Measurements from ENCODE around the gene SPDYC. TPM values are rescaled to one million over a fixed set of nuclear protein-coding genes. Genes with fewer than 3 reads are reported as not detected.

Gene SPDYC
- total RNA-seq, 1 donor from 2014 or later: not detected

DNA sequence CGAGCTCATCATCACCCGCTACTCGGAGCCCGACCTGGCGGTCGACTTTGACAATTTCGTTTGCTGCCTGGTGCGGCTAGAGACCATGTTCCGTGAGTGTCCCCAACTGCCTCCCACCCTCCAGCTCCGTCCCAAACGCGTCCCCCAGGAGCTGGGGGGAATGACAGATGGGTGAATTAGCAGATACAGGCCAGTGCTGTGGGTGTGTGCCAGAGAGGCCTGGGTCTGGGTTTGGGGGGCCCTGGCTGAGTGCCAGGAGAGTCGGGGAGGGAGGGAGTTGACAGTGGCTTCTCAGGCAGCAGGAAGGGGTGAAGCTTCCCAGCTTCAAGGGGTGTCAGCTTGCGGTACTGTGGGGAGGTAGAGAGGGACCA, 40.3 kb downstream of the SPDYC start:
- no peak overlapping the region for H3K4me3 Mint-ChIP-seq (ENCODE audit: unreplicated experiment)
- H3K27ac Mint-ChIP-seq (ENCODE audit: unreplicated experiment): no peak overlapping the region
- H3K4me1 Mint-ChIP-seq (ENCODE audit: unreplicated experiment): peaks cover 3% of the 10 kb centered on the region
- no peaks in the 10 kb centered on the region for H3K27me3 Mint-ChIP-seq (ENCODE audit: unreplicated experiment)
- no peak for TF ChIP-seq CTCF (IDR thresholded peaks at IDR 0.05)
- H3K9me3 Mint-ChIP-seq (ENCODE audit: unreplicated experiment): no peaks in the 10 kb centered on the region
- no peak for DNase-seq (ENCODE audit: extremely low spot score, unreplicated experiment)
- H3K36me3 Mint-ChIP-seq (ENCODE audit: unreplicated experiment): peaks cover 22% of the 10 kb centered on the region

DNA sequence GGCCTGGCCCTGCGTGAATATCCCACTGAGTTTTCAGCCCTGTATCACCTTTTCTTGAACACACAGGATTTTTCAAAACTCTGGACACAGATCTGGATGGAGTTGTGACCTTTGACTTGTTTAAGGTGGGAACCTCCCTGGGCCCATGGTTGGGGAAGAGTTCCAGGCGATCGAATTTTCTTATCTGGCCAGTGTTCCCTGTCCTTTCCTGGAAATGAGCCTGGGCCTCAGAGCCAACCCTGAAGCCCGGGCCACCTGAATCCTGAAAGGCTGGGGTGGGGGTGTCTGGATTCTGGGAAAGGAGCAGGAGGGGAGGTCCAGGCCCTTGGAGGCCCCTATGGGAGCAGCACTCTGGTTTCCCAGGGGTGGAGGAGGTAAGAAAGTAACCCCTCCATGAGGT, 40.7 kb downstream of the SPDYC start:
- peaks cover 18% of the 10 kb centered on the region for H3K36me3 Mint-ChIP-seq (ENCODE audit: unreplicated experiment)
- DNase-seq (ENCODE audit: extremely low spot score, unreplicated experiment): no peak

DNA sequence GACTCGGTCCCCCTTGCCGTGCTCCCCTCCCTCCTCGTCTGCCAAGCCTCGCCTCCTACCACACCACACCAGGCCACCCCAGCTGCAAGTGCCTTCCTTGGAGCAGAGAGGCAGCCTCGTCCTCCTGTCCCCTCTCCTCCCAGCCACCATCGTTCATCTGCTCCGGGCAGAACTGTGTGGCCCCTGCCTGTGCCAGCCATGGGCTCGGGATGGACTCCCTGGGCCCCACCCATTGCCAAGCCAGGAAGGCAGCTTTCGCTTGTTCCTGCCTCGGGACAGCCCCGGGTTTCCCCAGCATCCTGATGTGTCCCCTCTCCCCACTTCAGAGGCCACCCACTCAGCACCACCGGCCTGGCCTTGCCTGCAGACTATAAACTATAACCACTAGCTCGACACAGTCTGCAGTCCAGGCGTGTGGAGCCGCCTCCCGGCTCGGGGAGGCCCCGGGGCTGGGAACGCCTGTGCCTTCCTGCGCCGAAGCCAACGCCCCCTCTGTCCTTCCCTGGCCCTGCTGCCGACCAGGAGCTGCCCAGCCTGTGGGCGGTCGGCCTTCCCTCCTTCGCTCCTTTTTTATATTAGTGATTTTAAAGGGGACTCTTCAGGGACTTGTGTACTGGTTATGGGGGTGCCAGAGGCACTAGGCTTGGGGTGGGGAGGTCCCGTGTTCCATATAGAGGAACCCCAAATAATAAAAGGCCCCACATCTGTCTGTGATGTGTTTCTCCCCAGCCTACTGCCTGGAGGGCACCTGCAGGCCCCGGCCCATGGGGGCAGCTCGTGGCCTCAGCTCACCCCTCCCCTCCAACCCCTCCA, 41.5 kb downstream of the SPDYC start:
- no peak overlapping the region for H3K4me3 Mint-ChIP-seq (ENCODE audit: unreplicated experiment)
- no peak overlapping the region for H3K27ac Mint-ChIP-seq (ENCODE audit: unreplicated experiment)
- H3K27me3 Mint-ChIP-seq (ENCODE audit: unreplicated experiment): no peaks in the 10 kb centered on the region
- H3K4me1 Mint-ChIP-seq (ENCODE audit: unreplicated experiment): peaks cover 3% of the 10 kb centered on the region
- no peak for TF ChIP-seq CTCF (IDR thresholded peaks at IDR 0.05)
- peaks cover 16% of the 10 kb centered on the region for H3K36me3 Mint-ChIP-seq (ENCODE audit: unreplicated experiment)
- no peak for DNase-seq (ENCODE audit: extremely low spot score, unreplicated experiment)
- no peaks in the 10 kb centered on the region for H3K9me3 Mint-ChIP-seq (ENCODE audit: unreplicated experiment)

More for the DNA sequence above, 40.7 kb downstream of the SPDYC start:
- H3K4me1 Mint-ChIP-seq (ENCODE audit: unreplicated experiment): peaks cover 3% of the 10 kb centered on the region
- TF ChIP-seq CTCF (IDR thresholded peaks at IDR 0.05): no peak
- H3K9me3 Mint-ChIP-seq (ENCODE audit: unreplicated experiment): no peaks in the 10 kb centered on the region
- H3K27ac Mint-ChIP-seq (ENCODE audit: unreplicated experiment): no peak overlapping the region
- H3K27me3 Mint-ChIP-seq (ENCODE audit: unreplicated experiment): no peaks in the 10 kb centered on the region
- H3K4me3 Mint-ChIP-seq (ENCODE audit: unreplicated experiment): no peak overlapping the region

- peaks cover 10% of the 10 kb centered on the region for H3K36me3 Mint-ChIP-seq (ENCODE audit: unreplicated experiment)
- no peak overlapping the region for H3K4me3 Mint-ChIP-seq (ENCODE audit: unreplicated experiment)
- H3K4me1 Mint-ChIP-seq (ENCODE audit: unreplicated experiment): peaks cover 3% of the 10 kb centered on the region
- no peak for DNase-seq (ENCODE audit: extremely low spot score, unreplicated experiment)
- H3K27me3 Mint-ChIP-seq (ENCODE audit: unreplicated experiment): no peaks in the 10 kb centered on the region
- no peak for TF ChIP-seq CTCF (IDR thresholded peaks at IDR 0.05)
- H3K27ac Mint-ChIP-seq (ENCODE audit: unreplicated experiment): no peak overlapping the region
- no peaks in the 10 kb centered on the region for H3K9me3 Mint-ChIP-seq (ENCODE audit: unreplicated experiment)
Observed at GRCh38 chr11:65212226-65212801, 42.3 kb downstream of the SPDYC start.

All from osteocyte (in vitro differentiated cells).